CD4-positive, alpha-beta T cell treated with Interleukin-21 for 1 hour (primary cell): ENCODE data around the gene AAR2.

ENCODE experiments used
- DNase-seq: peaks from one replicate; pipeline ENCODE4 v3.0.0-alpha.2; 2020

The AAR2 gene

GRCh38 chr20:36261389-36262105 is 25.3 kb downstream of the AAR2 start:
- no peak for DNase-seq

DNA sequence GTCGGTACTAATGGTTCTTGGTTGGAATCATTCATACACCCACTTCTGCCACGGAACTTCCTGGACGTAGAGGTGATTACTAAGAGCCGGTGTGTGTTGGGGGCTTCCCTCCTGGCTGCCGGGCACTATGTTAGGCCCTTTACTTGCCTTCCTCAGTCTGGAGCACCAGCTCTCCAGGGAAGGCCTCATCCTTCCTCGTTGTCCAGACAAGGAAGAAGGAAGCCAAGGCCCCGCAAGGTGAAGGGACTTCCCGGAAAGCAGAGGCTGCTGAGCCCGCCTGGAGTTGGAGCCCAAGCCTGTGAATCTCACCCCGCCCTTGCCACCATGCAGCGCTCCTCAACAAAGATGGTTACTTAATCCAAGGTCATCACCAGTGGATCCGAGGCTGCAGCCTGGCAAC is 26.2 kb downstream of the AAR2 start:
- no peak for DNase-seq

DNA sequence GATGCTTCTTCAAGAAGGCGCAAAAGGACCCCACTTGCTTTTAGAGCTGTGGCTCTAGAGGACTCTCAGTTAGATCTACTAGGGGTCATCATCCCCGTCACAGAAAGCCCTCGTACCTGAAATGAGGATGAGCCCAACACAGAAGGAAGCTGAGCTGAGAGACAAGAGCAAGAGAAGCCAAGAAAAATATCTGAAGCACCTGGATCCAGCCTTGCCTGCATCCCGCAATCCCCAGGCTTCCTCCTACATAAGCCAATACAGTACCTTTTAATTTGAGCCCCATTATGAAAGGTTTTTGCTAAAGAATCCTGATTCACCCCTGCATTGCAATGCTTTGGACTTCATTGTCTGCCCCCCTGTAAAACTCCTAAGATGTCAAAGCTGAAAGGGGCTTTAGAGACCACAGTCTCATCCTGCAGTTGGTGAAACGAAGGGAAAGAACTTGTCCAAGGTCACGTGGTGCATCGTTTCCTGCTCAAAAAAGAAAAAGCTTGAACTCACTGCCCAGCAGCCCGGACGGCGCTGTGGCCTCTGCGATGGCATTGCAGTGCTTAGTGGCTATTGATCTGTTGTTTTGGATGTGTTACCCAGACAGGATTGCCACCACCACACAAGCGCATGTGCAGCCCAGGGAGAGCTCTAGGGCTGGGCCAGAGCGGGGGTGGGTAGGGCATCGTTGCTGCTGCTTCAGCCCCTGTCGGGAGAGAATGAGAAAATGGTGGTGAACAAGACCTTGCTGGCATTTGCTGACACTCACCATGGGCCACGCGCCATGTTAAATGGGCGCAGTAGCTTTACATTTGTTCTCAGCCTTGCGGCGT is 28.4 kb downstream of the AAR2 start:
- no peak for DNase-seq

- DNase-seq: no peak
These were observed 29.9 kb downstream of the AAR2 start for GRCh38 chr20:36266189-36266588.

GRCh38 chr20:36267605-36268381 is 31.5 kb downstream of the AAR2 start:
- DNase-seq: no peak

- DNase-seq: no peak
These were observed 32.4 kb downstream of the AAR2 start for GRCh38 chr20:36268440-36269342.

GRCh38 chr20:36269507-36269906 is 33.2 kb downstream of the AAR2 start:
- no peak for DNase-seq

- no peak for DNase-seq
These were observed 34.7 kb downstream of the AAR2 start for GRCh38 chr20:36270744-36271638.

DNA sequence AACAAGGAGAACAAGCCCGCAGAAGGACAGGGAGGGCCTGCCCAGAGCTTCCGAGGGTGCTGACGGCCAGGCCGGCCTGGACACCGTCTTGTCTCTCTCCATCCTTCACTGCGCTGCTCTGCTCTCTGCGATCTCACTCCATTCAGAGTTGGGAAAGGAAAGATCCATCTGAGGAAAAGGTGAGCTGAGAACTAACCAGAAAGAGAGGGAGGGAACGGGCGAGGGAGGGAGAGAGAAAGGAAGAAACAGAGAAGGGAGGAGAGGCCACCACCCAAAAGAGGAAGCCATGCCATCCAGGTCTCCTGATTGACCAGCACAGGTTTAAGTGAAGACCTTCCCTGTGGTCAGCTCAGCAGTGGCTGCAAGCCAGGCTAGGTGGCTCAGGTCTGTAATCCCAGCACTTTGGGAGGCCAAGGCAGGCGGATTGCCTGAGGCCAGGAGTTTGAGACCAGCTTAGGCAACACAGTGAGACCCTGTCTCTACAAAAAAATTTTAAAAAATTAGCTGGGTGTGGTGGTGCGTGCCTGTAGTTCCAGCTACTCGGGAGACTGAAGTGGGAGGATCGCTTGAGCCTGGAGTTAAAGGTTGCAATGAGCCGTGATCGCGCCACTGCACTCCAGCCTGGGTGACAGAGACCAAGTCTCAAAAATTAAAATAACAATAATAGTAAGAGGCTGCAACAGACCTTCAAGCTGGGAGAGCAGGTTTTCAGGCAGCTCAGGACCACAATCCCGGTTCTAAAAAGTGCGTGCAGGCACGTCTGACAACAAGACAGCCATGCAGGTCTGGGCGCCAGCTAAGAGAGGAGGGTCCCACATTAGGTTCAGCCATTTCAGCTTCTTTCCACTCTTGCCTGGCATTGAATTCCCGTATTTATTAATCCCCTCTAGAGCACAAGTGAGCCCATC is 35.6 kb downstream of the AAR2 start:
- no peak for DNase-seq

DNA sequence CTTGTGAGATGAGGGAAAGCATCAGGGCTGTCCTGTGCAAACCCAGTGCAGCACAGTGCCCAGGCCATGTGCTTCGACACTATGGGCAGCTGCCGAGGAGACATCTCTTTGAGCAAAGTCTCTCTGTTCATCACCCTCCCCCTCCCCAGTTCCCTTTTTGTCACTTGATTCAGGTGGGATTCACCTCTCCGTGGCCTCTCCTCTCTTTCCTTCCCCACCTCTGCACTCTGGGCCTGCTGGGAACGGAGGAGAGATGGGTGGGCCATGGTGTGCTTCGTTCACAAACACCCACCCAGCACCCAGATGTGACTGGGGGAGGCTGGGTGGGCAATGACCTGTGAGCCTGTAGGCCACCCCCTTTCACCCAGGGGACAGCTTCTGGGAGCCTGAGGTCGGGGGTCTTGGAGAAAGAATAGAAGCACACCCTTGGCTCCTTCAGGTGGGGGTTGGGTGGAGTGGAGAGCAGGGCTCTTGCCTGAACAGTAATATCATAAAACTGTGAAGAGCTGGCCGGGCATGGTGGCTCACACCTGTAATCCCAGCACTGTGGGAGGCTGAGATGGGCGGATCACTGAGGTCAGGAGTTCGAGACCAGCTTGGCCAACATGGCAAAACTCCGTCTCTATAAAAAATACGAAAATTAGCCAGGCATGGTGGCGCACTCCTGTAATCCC is 36.4 kb downstream of the AAR2 start:
- DNase-seq: no peak

DNA sequence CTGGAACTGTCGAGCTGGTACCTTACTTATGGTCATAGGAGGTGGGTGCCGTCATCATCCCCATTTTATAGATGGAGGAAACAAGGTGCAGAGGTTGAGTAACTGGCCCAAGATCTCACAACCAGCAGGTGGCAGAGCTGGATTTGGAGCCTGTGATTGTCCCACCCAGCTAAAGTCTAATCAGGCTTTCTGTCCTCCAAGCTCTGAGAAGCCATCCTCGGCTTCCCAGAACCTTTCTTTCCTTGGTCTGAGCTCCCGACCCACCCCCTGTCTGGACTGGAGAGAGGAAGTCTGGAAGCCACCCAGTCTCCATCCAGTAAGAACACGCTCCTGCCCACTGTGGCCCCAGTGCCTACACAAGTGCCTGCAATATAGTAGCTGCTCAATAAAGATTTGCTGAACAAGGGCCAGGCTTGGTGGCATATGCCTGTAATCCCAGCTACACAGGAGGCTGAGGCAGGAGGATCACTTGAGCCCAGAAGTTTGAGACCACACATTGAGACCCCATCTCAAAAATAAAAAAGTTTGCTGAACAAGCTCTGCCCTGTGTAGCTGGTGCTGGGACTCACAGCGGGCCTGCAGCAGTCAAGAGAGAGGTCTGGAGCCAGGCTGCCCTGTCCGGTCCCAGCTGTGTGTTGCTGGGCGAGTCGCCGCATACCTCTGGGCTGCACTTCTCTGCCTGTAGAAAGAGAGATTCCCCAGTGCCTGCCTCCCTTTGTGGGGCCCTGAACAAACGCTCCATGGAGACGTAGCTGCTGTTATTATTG is 37.3 kb downstream of the AAR2 start:
- peak; percentile 12 for DNase-seq

DNA sequence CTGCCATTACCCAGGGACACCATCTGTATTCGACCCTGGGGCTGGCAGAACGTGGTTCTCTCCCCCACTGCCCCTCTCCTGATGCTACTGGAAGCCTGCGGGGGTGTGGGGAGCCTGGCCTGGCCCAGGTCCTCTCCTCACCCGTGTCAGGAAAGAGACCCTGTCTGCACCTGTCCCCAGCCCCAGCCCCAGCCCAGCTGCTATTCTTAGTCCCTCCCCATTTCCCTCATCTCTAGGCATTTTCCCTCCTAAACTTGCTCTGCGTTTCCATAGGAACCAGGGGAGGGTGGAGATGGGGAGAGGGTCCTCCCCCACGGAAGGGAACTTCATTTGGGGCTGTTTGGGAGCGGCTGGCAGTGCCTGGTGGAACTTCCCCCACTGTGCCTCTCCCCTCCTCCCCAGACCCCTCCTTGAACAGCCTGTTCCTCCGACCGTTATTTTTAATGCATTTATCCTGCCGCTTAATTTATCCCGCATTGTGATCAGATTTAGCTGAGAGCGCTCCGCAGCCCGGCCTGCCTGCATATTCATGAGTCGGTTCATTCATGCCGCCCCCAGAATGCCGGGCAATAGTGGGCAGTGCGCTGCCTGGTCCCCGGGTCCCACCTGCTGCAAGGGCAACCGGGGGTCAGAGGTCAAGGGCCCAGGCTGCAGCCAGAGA is 38.0 kb downstream of the AAR2 start:
- DNase-seq: no peak

GRCh38 chr20:36275011-36275410 is 38.7 kb downstream of the AAR2 start:
- DNase-seq: no peak

DNA sequence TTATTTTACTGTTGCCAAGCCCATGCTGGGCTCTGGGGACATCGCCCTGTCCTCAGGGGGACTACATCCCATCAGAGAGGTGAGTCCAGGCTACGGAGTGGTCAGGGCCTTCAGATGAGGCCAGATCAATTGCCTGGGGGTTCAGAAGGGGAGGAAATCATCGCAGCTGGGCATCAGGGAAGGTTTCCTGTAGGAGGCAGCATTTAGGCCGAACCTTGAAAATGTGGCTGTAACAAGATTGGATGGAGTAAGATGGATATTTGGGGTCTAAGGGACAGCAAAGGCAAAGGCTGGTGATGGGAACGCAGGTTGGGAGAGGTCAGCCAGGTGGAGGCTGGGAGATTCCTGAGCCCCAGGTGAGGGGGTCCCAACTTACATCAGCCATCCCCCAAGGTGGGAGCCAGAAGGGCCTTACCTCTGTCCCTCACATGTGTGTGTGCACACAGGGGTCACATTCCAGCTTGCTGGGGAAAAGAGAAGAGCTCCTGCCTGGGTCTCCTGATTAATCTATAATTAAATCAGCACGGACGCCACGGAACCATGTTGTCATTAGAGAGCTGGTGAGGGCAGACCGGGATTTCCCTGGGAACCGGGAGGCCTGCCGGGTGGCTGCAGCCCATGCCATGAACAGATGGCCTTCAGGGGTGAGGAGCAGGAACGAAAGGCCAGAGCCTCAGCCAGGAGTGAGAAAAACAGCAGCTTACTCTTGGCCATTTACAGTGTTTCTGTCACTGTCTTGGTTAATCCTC is 39.3 kb downstream of the AAR2 start:
- DNase-seq: no peak

GRCh38 chr20:36277546-36277945 is 41.3 kb downstream of the AAR2 start:
- no peak for DNase-seq

- DNase-seq: no peak
These were observed 43.1 kb downstream of the AAR2 start for GRCh38 chr20:36279362-36279761.

DNA sequence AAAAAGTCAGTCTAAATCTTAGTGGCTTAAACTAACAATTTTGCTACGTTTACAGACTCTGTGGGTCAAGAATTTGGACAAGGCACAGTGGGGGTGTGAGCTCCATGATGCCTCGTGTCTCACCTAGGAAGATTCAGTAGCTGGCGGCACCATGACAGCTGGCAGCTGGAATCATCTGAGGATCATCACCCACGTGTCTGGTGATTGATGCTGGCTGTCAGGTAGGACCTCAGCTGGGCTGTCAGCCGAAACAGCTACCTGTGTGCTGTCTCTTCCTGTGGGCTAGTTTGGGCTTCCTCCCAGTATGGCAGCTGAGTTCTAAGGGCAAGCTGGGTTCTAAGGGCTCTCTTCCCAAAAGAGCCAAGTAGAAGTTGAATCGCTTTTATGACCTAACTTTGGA is 43.5 kb downstream of the AAR2 start:
- no peak for DNase-seq
